H1 (cell line): Measurements from ENCODE around the gene CEBPZ. TPM values are rescaled to one million over a fixed set of nuclear protein-coding genes. Genes with fewer than 3 reads are reported as not detected.
A peak's percentile ranks its signal among the peaks of the same experiment; 100 is the strongest.

Experiments used
- CTCF ChIA-PET: fragments of 300-600 bp; sonication (Branson Sonifier 250); formaldehyde crosslinking; loops from one replicate; lab custom pipeline; 2021; ENCODE audit not compliant: partially characterized antibody; lab: Charles Lee
- POLR2A ChIA-PET: fragments of 300-600 bp; sonication (Branson Sonifier 250); formaldehyde crosslinking; loops from one replicate; lab custom pipeline; 2021; ENCODE audit warnings: inconsistent platforms; ENCODE audit not compliant: partially characterized antibody; lab: Charles Lee
- DNase-seq, 2 experiments: peaks; one replicate each; pipeline versions ENCODE4 v3.0.0 to v3.0.0-alpha.2; 2010 to 2022; ENCODE audit warnings: low spot score in 2 of 2, low read depth in 1 of 2, mixed read lengths in 1 of 2
- FAIRE-seq: peaks from 2 replicates; lab custom pipeline; 2011; peaks lifted over from hg19 to GRCh38; lab: Jason Lieb, UNC
- H2AFZ ChIP-seq: 2 replicates; pipeline ENCODE4 v1.8.1; 2012; ENCODE audit warnings: low read length, inconsistent platforms
- H2AK5ac ChIP-seq: 2 replicates; pipeline ENCODE4 v1.6.1; 2013; ENCODE audit warnings: low read depth, low read length
- H2BK120ac ChIP-seq: replicated peaks from 2 replicates; pipeline ENCODE3; 2013; ENCODE audit warnings: low read depth, low read length, inconsistent platforms
- H2BK12ac ChIP-seq: 2 replicates; pipeline ENCODE4 v1.6.1; 2013; ENCODE audit warnings: low read depth, low read length
- H2BK15ac ChIP-seq: 2 replicates; pipeline ENCODE4 v1.6.1; 2013; ENCODE audit warnings: low read length
- H2BK20ac ChIP-seq: 2 replicates; pipeline ENCODE4 v1.6.1; 2013; ENCODE audit warnings: low read length
- H2BK5ac ChIP-seq: 2 replicates; pipeline ENCODE4 v1.6.1; 2013; ENCODE audit warnings: low read depth, low read length
- H3K14ac ChIP-seq: 2 replicates; pipeline ENCODE4 v1.6.1; 2013; ENCODE audit warnings: inconsistent platforms; ENCODE audit not compliant: insufficient read length
- H3K18ac ChIP-seq: 2 replicates; pipeline ENCODE4 v1.6.1; 2013; ENCODE audit warnings: low read length; ENCODE audit errors: extremely low read depth
- H3K23ac ChIP-seq: 2 replicates; pipeline ENCODE4 v1.6.1; 2013; ENCODE audit warnings: inconsistent platforms; ENCODE audit not compliant: insufficient read length
- H3K23me2 ChIP-seq: 2 replicates; pipeline ENCODE4 v1.6.1; 2013; ENCODE audit warnings: low read depth, low read length
- H3K27ac ChIP-seq: 2 replicates; pipeline ENCODE4 v1.6.1; 2011; ENCODE audit warnings: low read depth, low read length, inconsistent platforms
- H3K27me3 ChIP-seq, 4 experiments: replicated peaks in 1 of 4; 1 replicate in 1 of 4; 2 replicates in 3 of 4; pipeline versions ENCODE4 v1.6.1 to v1.8.1; 2011 to 2013; ENCODE audit warnings: low read length in 3 of 4, mild to moderate bottlenecking in 3 of 4, inconsistent platforms in 2 of 4, mixed read lengths in 2 of 4, moderate library complexity in 1 of 4; ENCODE audit not compliant: control insufficient read depth in 3 of 4, insufficient read depth in 3 of 4; ENCODE audit errors: extremely low read depth in 1 of 4
- H3K36me3 ChIP-seq, 4 experiments: 2 replicates each; pipeline versions ENCODE4 v1.6.1 to v1.8.1; 2011 to 2013; ENCODE audit warnings: mild to moderate bottlenecking in 4 of 4, low read length in 3 of 4, moderate library complexity in 2 of 4, control low read depth in 1 of 4, inconsistent platforms in 1 of 4; ENCODE audit not compliant: insufficient read depth in 4 of 4, control insufficient read depth in 2 of 4
- H3K4ac ChIP-seq: replicated peaks from 2 replicates; pipeline ENCODE3; 2013; ENCODE audit warnings: low read length, low read depth, mixed read lengths, inconsistent platforms; ENCODE audit not compliant: insufficient read length
- H3K4me1 ChIP-seq, 4 experiments: replicated peaks in 1 of 4; 1 replicate in 1 of 4; 2 replicates in 3 of 4; pipeline versions ENCODE4 v1.6.1 to v1.8.1; 2011 to 2013; ENCODE audit warnings: low read length in 3 of 4, inconsistent platforms in 2 of 4, mixed read lengths in 1 of 4; ENCODE audit not compliant: insufficient read depth in 4 of 4, control insufficient read depth in 3 of 4
- H3K4me2 ChIP-seq, 2 experiments: 2 replicates each; pipeline versions ENCODE4 v1.6.1 to v1.8.1; 2011 to 2013; ENCODE audit warnings: low read depth in 2 of 2, low read length in 2 of 2, control low read depth in 1 of 2, inconsistent platforms in 1 of 2, mild to moderate bottlenecking in 1 of 2; ENCODE audit not compliant: insufficient read depth in 1 of 2
- H3K4me3 ChIP-seq, 4 experiments: fragments of 200-600, 300-600 bp in 1 of 4; sonication (generic), shearing (Covaris generic), sonication (Bioruptor Twin) in 1 of 4; 2 replicates each; pipeline versions ENCODE4 v1.5.1 to v1.8.1; 2011 to 2016; ENCODE audit warnings: low read length in 4 of 4, low read depth in 3 of 4, control low read depth in 2 of 4, inconsistent platforms in 2 of 4, mild to moderate bottlenecking in 2 of 4, mixed read lengths in 1 of 4, moderate library complexity in 1 of 4; ENCODE audit not compliant: insufficient read depth in 2 of 4; ENCODE audit errors: extremely low read depth in 1 of 4
- H3K56ac ChIP-seq: replicated peaks from 2 replicates; pipeline ENCODE3; 2013; ENCODE audit warnings: low read depth, mild to moderate bottlenecking, mixed read lengths, low read length, inconsistent platforms; ENCODE audit not compliant: insufficient read length
- H3K79me1 ChIP-seq: 2 replicates; pipeline ENCODE4 v1.6.1; 2013; ENCODE audit warnings: low read depth, low read length, control low read depth
- H3K79me2 ChIP-seq, 2 experiments: 2 replicates each; pipeline versions ENCODE4 v1.6.1 to v1.8.1; 2012 to 2013; ENCODE audit warnings: low read length in 2 of 2, mild to moderate bottlenecking in 2 of 2, inconsistent platforms in 1 of 2; ENCODE audit not compliant: insufficient read depth in 2 of 2, control insufficient read depth in 1 of 2
- H3K9ac ChIP-seq, 4 experiments: replicated peaks in 1 of 4; 1 replicate in 1 of 4; 2 replicates in 3 of 4; pipeline versions ENCODE4 v1.6.1 to v1.8.1; 2011 to 2013; ENCODE audit warnings: low read depth in 3 of 4, low read length in 3 of 4, control low read depth in 2 of 4, mild to moderate bottlenecking in 2 of 4, moderate library complexity in 2 of 4, inconsistent platforms in 1 of 4; ENCODE audit errors: extremely low read depth in 1 of 4
- H3K9me3 ChIP-seq, 2 experiments: 2 replicates each; pipeline versions ENCODE4 v1.6.1 to v1.8.1; 2012 to 2013; ENCODE audit warnings: mild to moderate bottlenecking in 2 of 2, moderate library complexity in 2 of 2, control low read depth in 1 of 2, inconsistent platforms in 1 of 2, low read depth in 1 of 2, low read length in 1 of 2, mixed read lengths in 1 of 2; ENCODE audit not compliant: insufficient read depth in 2 of 2
- H4K20me1 ChIP-seq, 2 experiments: replicated peaks in 1 of 2; 2 replicates each; pipeline versions ENCODE3 to v1.8.1; 2011 to 2013; ENCODE audit warnings: inconsistent platforms in 2 of 2, low read length in 2 of 2, mild to moderate bottlenecking in 1 of 2; ENCODE audit not compliant: insufficient read depth in 2 of 2, control insufficient read depth in 1 of 2
- H4K5ac ChIP-seq: 2 replicates; pipeline ENCODE4 v1.6.1; 2013; ENCODE audit warnings: low read length, low read depth, mixed read lengths, inconsistent platforms; ENCODE audit not compliant: insufficient read length
- H4K8ac ChIP-seq: 2 replicates; pipeline ENCODE4 v1.8.0; 2013; ENCODE audit warnings: mild to moderate bottlenecking, moderate library complexity, low read length, inconsistent platforms; ENCODE audit not compliant: insufficient read depth; ENCODE audit errors: extremely low read depth
- H4K91ac ChIP-seq: replicated peaks from 2 replicates; pipeline ENCODE3; 2013; ENCODE audit warnings: low read length, mixed read lengths, inconsistent platforms; ENCODE audit not compliant: insufficient read length
- EGR1 ChIP-seq: IDR thresholded peaks from 2 replicates; pipeline ENCODE4 v1.6.1; 2011; ENCODE audit warnings: low read depth, low read length, borderline replicate concordance
- FOSL1 ChIP-seq: IDR thresholded peaks from 2 replicates; pipeline ENCODE4 v1.6.1; 2011; ENCODE audit warnings: mild to moderate bottlenecking, low read depth, low read length, moderate library complexity; ENCODE audit not compliant: insufficient read depth
- HDAC6 ChIP-seq: IDR thresholded peaks from one replicate; pipeline ENCODE4 v1.7.1; 2012; ENCODE audit warnings: low read depth, mild to moderate bottlenecking, inconsistent platforms, low read length, moderate library complexity
- JUN ChIP-seq: IDR thresholded peaks from 2 replicates; pipeline ENCODE4 v1.6.1; 2011; ENCODE audit warnings: low read depth, mild to moderate bottlenecking, improper control_type of control experiment, low read length
- JUND ChIP-seq: IDR thresholded peaks from 2 replicates; pipeline ENCODE4 v1.6.1; 2011; ENCODE audit warnings: mild to moderate bottlenecking, improper control_type of control experiment, low read length
- KDM4A ChIP-seq: IDR thresholded peaks from one replicate; pipeline ENCODE4 v1.7.1; 2012; ENCODE audit warnings: low read depth, mild to moderate bottlenecking, moderate library complexity, low read length, inconsistent platforms; ENCODE audit not compliant: severe bottlenecking
- MAFK ChIP-seq: IDR thresholded peaks from 2 replicates; pipeline ENCODE4 v1.6.1; 2012; ENCODE audit warnings: low read depth, mild to moderate bottlenecking, improper control_type of control experiment, low read length
- PHF8 ChIP-seq: fragments of 200-600 bp; sonication (generic); conservative IDR thresholded peaks from 2 replicates; pipeline ENCODE4 v1.7.1; 2012; ENCODE audit warnings: low read depth, mild to moderate bottlenecking, inconsistent platforms, low read length, moderate library complexity
- RNF2 ChIP-seq: fragments of 200-900, 300-1000 bp; sonication (generic); IDR thresholded peaks from 2 replicates; pipeline ENCODE4 v1.7.1; 2016; ENCODE audit warnings: borderline replicate concordance, low read depth, mild to moderate bottlenecking, antibody characterized with exemption, low read length; ENCODE audit not compliant: poor library complexity, severe bottlenecking; ENCODE audit errors: missing control alignments
- RXRA ChIP-seq: IDR thresholded peaks from 2 replicates; pipeline ENCODE4 v1.6.1; 2011; ENCODE audit warnings: low read depth, mild to moderate bottlenecking, low read length, moderate library complexity; ENCODE audit not compliant: insufficient read depth
- SP1 ChIP-seq: IDR thresholded peaks from 2 replicates; pipeline ENCODE4 v1.6.1; 2011; ENCODE audit warnings: low read depth, low read length
- SP2 ChIP-seq: IDR thresholded peaks from 2 replicates; pipeline ENCODE4 v1.6.1; 2012; ENCODE audit warnings: mild to moderate bottlenecking, low read length, inconsistent platforms
- TEAD4 ChIP-seq: IDR thresholded peaks from 2 replicates; pipeline ENCODE4 v1.6.1; 2012; ENCODE audit warnings: low read depth, low read length, inconsistent platforms, mixed read lengths
- WGBS, 2 experiments: shearing (Covaris generic) in 1 of 2; methylation state at CpG; one replicate each; pipeline versions ENCODE4 v1.1.6 to v1.1.7; 2013 to 2015; ENCODE audit warnings: low lambda C conversion rate in 2 of 2, mixed read lengths in 2 of 2, inconsistent platforms in 1 of 2, low coverage in 1 of 2, missing lambda C conversion rate in 1 of 2; ENCODE audit not compliant: insufficient replicate concordance in 2 of 2, insufficient coverage in 1 of 2, insufficient read length in 1 of 2; ENCODE audit errors: extremely low coverage in 1 of 2, missing lambda C conversion rate in 1 of 2; 5-methylcytosine and 5-hydroxymethylcytosine counted together
- polyA plus RNA-seq, 7 experiments: library from polyadenylated mRNA; depleted of rRNA in 3 of 7; stranded (reverse) in 5 of 7; unstranded in 2 of 7; fragments of >200 nt in 5 of 7; fragments of 200-250 nt in 2 of 7; gene quantifications; 1 replicate in 5 of 7; 2 replicates in 1 of 7; 4 replicates in 1 of 7; pipeline versions ENCODE4 v1.2.1 to v1.2.3, GENCODE V29; 2011 to 2013; ENCODE audit warnings: missing spikeins in 2 of 7, mixed read lengths in 2 of 7
- total RNA-seq: library from RNA; stranded (reverse); fragmentation: NEBNext Ultra II Directional; extraction: Animal tissue kit (Norgen Biotek cat#: 25700); gene quantifications from 2 replicates; pipeline ENCODE4 v1.2.1, GENCODE V29; 2021
- TF ChIP-seq, protein P1 (sequence below): IDR thresholded peaks from 2 replicates; pipeline ENCODE4 v1.6.1; 2012; ENCODE audit warnings: inconsistent platforms

The CEBPZ gene
- total and polyA plus RNA-seq, 2 of the 8 experiments (the other 6 are each of a cell fraction or from before 2014, with no cell fraction given): 19.1 to 201 TPM

DNA sequence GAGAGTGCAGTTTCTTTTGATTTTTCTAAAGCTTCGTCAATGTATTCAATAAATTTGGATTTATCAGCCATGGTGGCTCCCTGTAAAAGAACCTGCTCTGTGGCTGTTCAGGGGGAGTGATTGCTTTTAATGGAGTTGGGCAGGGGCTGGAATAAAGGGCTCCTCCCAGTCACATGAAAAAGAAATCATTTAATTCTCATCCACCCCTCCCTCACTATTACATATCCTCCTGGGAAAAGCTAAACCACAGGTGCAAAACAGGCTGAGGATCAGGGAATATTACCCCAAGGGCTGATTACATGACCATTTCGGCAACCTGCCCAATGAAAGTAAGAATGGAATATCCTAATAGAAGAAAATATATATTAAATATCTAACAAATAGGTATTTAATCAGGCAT is 42.8 kb downstream of the CEBPZ start, which contains the start of gene SULT6B1:
SULT6B1 (minus strand) TSS at position 101 of the 400 bp plus-strand sequence; CDS start at position 71, 30 bp downstream.
- Histone ChIP-seq H2BK5ac (peak within 1 kb of the TSS; percentile 85; the same call in 1 of the 2 replicates), H2AK5ac (peak within 1 kb of the TSS; percentile 53), H3K23ac (no peak within 1 kb of the TSS), H4K8ac (no peak within 1 kb of the TSS), H2BK15ac (0 out of 2 replicates have a peak within 1 kb of the TSS, but pooled peaks have one; percentile 83), H3K56ac (no peak within 1 kb of the TSS), H3K36me3 (no peaks in the 10 kb centered on the region), H4K5ac (no peak within 1 kb of the TSS), H4K91ac (peak within 1 kb of the TSS; percentile 84), H2BK120ac (peak within 1 kb of the TSS; percentile 75), H2BK12ac (peak within 1 kb of the TSS; percentile 93; the same call in 1 of the 2 replicates), H3K4me1 (peaks cover 13 to 25% (median 16%) of the 10 kb centered on the region in 4 experiments), H3K79me2 (no peaks in the 10 kb centered on the region), H3K27ac (no peak within 1 kb of the TSS), H3K27me3 (no peaks in the 10 kb centered on the region), H3K14ac (no peak within 1 kb of the TSS), H3K4ac (no peak within 1 kb of the TSS), H3K9ac (no peak within 1 kb of the TSS), H3K23me2 (no peaks in the 10 kb centered on the region), H3K18ac (peak within 1 kb of the TSS; percentile 65; the same call in 1 of the 2 replicates), H3K79me1 (no peaks in the 10 kb centered on the region), H2AFZ (no peak within 1 kb of the TSS), H3K4me3 (no peak within 1 kb of the TSS), H3K4me2 (peak within 1 kb of the TSS in 1 of 2 experiments; percentile 14; a peak in 2 of 4 replicates), H4K20me1 (no peaks in the 10 kb centered on the region), H2BK20ac (peak within 1 kb of the TSS; percentile 94), H3K9me3 (no peaks in the 10 kb centered on the region)
- no peak for TF ChIP-seq KDM4A
- TF ChIP-seq, protein P1, sequence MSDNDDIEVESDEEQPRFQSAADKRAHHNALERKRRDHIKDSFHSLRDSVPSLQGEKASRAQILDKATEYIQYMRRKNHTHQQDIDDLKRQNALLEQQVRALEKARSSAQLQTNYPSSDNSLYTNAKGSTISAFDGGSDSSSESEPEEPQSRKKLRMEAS: no peak
- TF ChIP-seq RXRA: no peak
- no peak for TF ChIP-seq SP1
- no peak for TF ChIP-seq JUN
- no peak for TF ChIP-seq MAFK
- no peak for TF ChIP-seq FOSL1
- TF ChIP-seq RNF2: no peak
- no peak for TF ChIP-seq JUND
- no peak for TF ChIP-seq SP2
- no peak for TF ChIP-seq HDAC6
- no peak for TF ChIP-seq EGR1
- no peak for TF ChIP-seq TEAD4
- TF ChIP-seq PHF8: no peak
- 100% methylated on average over 2 of the region's 2 CpGs; no CpG with 5 or more reads in 1 of the 2 experiments for WGBS, 2 experiments
- DNase-seq (no peak), FAIRE-seq (no peak)
- ChIA-PET POLR2A (interaction anchor here (1.1 to 5.2 kb wide), 5 partner anchors 9 to 43 kb away, joined by 3 to 26 read pairs (median 5); partner anchors contain the start of genes CEBPZ and NDUFAF7), CTCF (interaction anchor here (0.6 to 8.8 kb wide), 7 partner anchors 9 to 202 kb away, joined by 3 to 48 read pairs (median 7); no protein-coding TSS in a partner anchor)
